Neural progenitor cell (in vitro differentiated cells): ENCODE data around the gene FNDC8. TPM values are rescaled to one million over a fixed set of nuclear protein-coding genes. Genes with fewer than 3 reads are reported as not detected.
A peak's percentile ranks its signal among the peaks of the same experiment; 100 is the strongest.
"Not testable (repeated sequence)": the region's sequence is repeated elsewhere in the genome, so short reads cannot be mapped to it uniquely, and the experiment has no call there.

ENCODE experiments used
- DNase-seq: peaks from one replicate; pipeline ENCODE4 v3.0.0-alpha.2; 2016; ENCODE audit warnings: low spot score
- H2AFZ ChIP-seq: fragments of 200-600 bp; sonication (generic); replicated peaks from 2 replicates; pipeline ENCODE4 v1.6.1; 2016; ENCODE audit warnings: antibody characterized with exemption
- H3F3A ChIP-seq: fragments of 200-600 bp; sonication (generic); 2 replicates; pipeline ENCODE4 v1.6.1; 2016; ENCODE audit warnings: antibody characterized with exemption, low read depth
- H3K27ac ChIP-seq: fragments of 200-600 bp; sonication (generic); 2 replicates; pipeline ENCODE4 v1.5.1; 2016; ENCODE audit warnings: mild to moderate bottlenecking
- H3K27me3 ChIP-seq: fragments of 200-600 bp; sonication (generic); 2 replicates; pipeline ENCODE4 v1.6.1; 2016; ENCODE audit warnings: mild to moderate bottlenecking, moderate library complexity
- H3K36me3 ChIP-seq: fragments of 200-600 bp; sonication (generic); 2 replicates; pipeline ENCODE4 v1.5.1; 2016
- H3K4me1 ChIP-seq: fragments of 200-600 bp; sonication (generic); 2 replicates; pipeline ENCODE4 v1.6.1; 2016; ENCODE audit warnings: mixed run types
- H3K4me2 ChIP-seq: fragments of 200-600 bp; sonication (generic); 2 replicates; pipeline ENCODE4 v1.6.1; 2016
- H3K4me3 ChIP-seq: fragments of 200-600 bp; sonication (generic); 2 replicates; pipeline ENCODE4 v1.5.1; 2016
- H3K79me2 ChIP-seq: fragments of 200-600 bp; sonication (generic); 2 replicates; pipeline ENCODE4 v1.6.1; 2016; ENCODE audit warnings: low read depth
- H3K9ac ChIP-seq: fragments of 200-600 bp; sonication (generic); 2 replicates; pipeline ENCODE4 v1.6.1; 2016
- H3K9me3 ChIP-seq: fragments of 200-600 bp; sonication (generic); 2 replicates; pipeline ENCODE4 v1.5.1; 2016; ENCODE audit warnings: low read depth
- H4K20me1 ChIP-seq: fragments of 200-600 bp; sonication (generic); 2 replicates; pipeline ENCODE4 v1.6.1; 2016; ENCODE audit warnings: low read depth
- H3K27ac Mint-ChIP-seq: 3 replicates; pipeline ENCODE4 v1.8.0; 2021; ENCODE audit warnings: mixed read lengths
- H3K27me3 Mint-ChIP-seq: 2 replicates; pipeline ENCODE4 v1.8.0; 2022; ENCODE audit warnings: low read depth, mild to moderate bottlenecking, inconsistent platforms, moderate library complexity, mixed read lengths; ENCODE audit not compliant: insufficient read depth
- H3K36me3 Mint-ChIP-seq: 3 replicates; pipeline ENCODE4 v1.8.0; 2021; ENCODE audit warnings: mixed read lengths
- H3K4me1 Mint-ChIP-seq: 3 replicates; pipeline ENCODE4 v1.8.0; 2021; ENCODE audit warnings: mixed read lengths
- H3K4me3 Mint-ChIP-seq: 3 replicates; pipeline ENCODE4 v1.8.0; 2021; ENCODE audit warnings: mild to moderate bottlenecking, moderate library complexity, mixed read lengths
- H3K9me3 Mint-ChIP-seq: 3 replicates; pipeline ENCODE4 v1.8.0; 2020; ENCODE audit warnings: mixed read lengths
- CTCF ChIP-seq: fragments of 200-600 bp; sonication (generic); IDR thresholded peaks from 2 replicates; pipeline ENCODE4 v1.5.1; 2017; ENCODE audit warnings: antibody characterized with exemption, mild to moderate bottlenecking
- EZH2 ChIP-seq: fragments of 200-600 bp; sonication (generic); IDR thresholded peaks from 2 replicates; pipeline ENCODE4 v1.6.1; 2017; ENCODE audit warnings: antibody characterized with exemption, mild to moderate bottlenecking, moderate library complexity
- EZH2phosphoT487 ChIP-seq: fragments of 200-600 bp; sonication (generic); IDR thresholded peaks from 2 replicates; pipeline ENCODE4 v1.6.1; 2017; ENCODE audit warnings: antibody characterized with exemption
- total RNA-seq: library from RNA; depleted of rRNA; stranded (reverse); fragments of >200 nt; gene quantifications from 2 replicates; pipeline ENCODE4 v1.2.3, GENCODE V29; 2015; ENCODE audit warnings: low replicate concordance

The FNDC8 gene
- total RNA-seq, 1 donor from 2014 or later: not detected

DNA sequence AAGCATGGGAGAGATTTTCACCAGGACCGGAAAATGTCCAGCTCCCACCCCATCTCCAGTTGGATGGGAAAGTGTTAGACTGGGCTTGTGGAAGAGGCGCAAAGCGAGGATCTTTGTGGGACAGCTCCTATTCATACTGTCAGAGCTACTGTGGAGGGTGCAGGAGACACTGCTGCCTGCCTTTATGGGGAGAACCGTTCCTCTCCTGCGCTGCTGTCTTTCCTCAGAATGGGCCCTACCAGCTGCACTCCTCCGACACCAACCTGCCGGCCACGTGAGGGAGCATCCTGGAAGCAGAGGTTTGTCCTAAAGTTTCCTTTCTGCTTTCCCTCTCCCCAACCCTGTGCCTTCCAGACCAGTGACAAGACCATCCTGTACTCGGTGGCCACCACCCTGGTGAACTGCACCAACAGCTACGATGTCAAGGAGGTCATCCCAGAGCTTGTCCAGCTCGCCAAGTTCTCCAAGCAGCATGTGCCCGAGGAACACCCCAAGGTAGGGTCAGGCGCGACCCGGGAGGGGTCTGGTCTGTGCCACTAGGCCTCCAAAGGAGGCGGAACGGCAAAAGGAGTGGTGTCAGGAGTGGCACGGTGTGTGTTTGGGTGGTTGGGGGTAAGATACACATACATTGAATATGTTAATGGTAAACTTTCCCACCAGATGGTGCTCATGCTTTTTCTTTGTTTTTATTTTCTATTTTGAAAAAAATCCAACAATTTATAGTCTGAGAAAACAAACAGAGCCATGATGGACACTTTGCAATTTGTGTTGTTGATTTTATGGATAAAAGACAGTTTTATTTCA lies 49.8 kb downstream of the FNDC8 start:
- H3K27ac Mint-ChIP-seq: no peak overlapping the region
- H3K4me3 ChIP-seq: no peak overlapping the region
- H3K9me3 Mint-ChIP-seq: no peaks in the 10 kb centered on the region
- H3K27me3 ChIP-seq: no peaks in the 10 kb centered on the region
- H3K4me1 ChIP-seq: no peaks in the 10 kb centered on the region
- no peaks in the 10 kb centered on the region for H3K79me2 ChIP-seq
- H3K27ac ChIP-seq: no peak overlapping the region
- no peak overlapping the region for H2AFZ ChIP-seq
- no peak for DNase-seq
- no peaks in the 10 kb centered on the region for H3K36me3 ChIP-seq
- H3K4me2 ChIP-seq: no peak overlapping the region
- H3K9me3 ChIP-seq: no peaks in the 10 kb centered on the region
- no peaks in the 10 kb centered on the region for H3F3A ChIP-seq
- peak; percentile 15 for TF ChIP-seq CTCF
- no peak for TF ChIP-seq EZH2
- no peaks in the 10 kb centered on the region for H4K20me1 ChIP-seq
- H3K9ac ChIP-seq: no peak overlapping the region
- H3K4me1 Mint-ChIP-seq: no peaks in the 10 kb centered on the region
- H3K27me3 Mint-ChIP-seq: peaks cover 4% of the 10 kb centered on the region
- no peak overlapping the region for H3K4me3 Mint-ChIP-seq
- H3K36me3 Mint-ChIP-seq: no peaks in the 10 kb centered on the region

DNA sequence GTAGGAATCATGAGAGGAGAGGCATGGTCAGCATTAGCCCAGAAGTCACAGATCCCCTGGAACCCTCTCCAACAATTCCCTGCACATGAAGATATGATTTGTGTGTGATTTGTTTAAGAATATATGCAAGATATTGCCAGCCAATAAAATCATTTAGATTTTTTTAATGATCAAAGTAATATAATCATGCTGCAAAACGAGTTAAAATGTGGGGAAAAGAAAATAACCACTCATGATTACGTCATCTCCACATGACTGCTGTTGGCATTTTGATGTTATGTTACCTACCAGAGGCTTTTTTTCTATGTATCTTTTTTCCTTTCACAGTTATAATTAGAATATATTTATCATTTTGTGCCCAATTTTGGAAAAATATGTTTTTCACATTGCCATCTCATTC lies 50.4 kb downstream of the FNDC8 start:
- Histone ChIP-seq H3K36me3 (no peaks in the 10 kb centered on the region), H3K4me1 (no peaks in the 10 kb centered on the region)

DNA sequence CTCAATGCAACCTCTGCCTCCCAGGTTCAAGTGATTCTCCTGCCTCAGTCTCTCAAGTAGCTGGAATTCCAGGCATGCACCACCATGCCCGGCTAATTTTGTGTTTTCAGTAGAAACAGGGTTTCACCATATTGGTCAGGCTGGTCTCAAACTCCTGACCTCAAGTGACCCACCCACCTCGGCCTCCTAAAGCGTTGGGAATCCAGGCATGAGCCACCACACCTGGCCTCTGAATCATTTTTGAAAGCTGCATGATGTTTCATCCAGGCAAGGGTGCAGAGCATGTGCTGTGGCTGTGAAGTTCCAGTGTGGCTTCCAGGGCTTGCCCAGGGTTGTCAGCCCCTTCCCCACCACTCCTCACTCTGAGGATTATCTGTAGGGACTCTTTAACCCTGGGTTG lies 50.9 kb downstream of the FNDC8 start:
- not testable (repeated sequence) for H2AFZ ChIP-seq, H3K9ac ChIP-seq, H3K4me3 ChIP-seq, H3K9me3 Mint-ChIP-seq, H3K36me3 Mint-ChIP-seq, H3K27ac Mint-ChIP-seq, H3K4me1 Mint-ChIP-seq, H4K20me1 ChIP-seq, H3K27me3 Mint-ChIP-seq, H3K4me1 ChIP-seq, H3K27me3 ChIP-seq, H3F3A ChIP-seq, H3K36me3 ChIP-seq, H3K27ac ChIP-seq, DNase-seq, H3K9me3 ChIP-seq, H3K4me2 ChIP-seq, H3K4me3 Mint-ChIP-seq, H3K79me2 ChIP-seq

More for the DNA sequence above, 50.4 kb downstream of the FNDC8 start:
- no peaks in the 10 kb centered on the region for H3K36me3 Mint-ChIP-seq
- DNase-seq: no peak
- Histone ChIP-seq H2AFZ (no peak overlapping the region), H3K4me2 (no peak overlapping the region), H3F3A (no peaks in the 10 kb centered on the region), H3K79me2 (no peaks in the 10 kb centered on the region), H4K20me1 (no peaks in the 10 kb centered on the region), H3K27me3 (no peaks in the 10 kb centered on the region), H3K9me3 (no peaks in the 10 kb centered on the region), H3K27ac (no peak overlapping the region), H3K9ac (no peak overlapping the region), H3K4me3 (no peak overlapping the region)
- no peak overlapping the region for H3K27ac Mint-ChIP-seq
- TF ChIP-seq EZH2: no peak
- no peak for TF ChIP-seq CTCF
- TF ChIP-seq EZH2phosphoT487: no peak
- H3K4me1 Mint-ChIP-seq: no peaks in the 10 kb centered on the region
- H3K4me3 Mint-ChIP-seq: no peak overlapping the region
- H3K27me3 Mint-ChIP-seq: peaks cover 4% of the 10 kb centered on the region
- no peaks in the 10 kb centered on the region for H3K9me3 Mint-ChIP-seq

DNA sequence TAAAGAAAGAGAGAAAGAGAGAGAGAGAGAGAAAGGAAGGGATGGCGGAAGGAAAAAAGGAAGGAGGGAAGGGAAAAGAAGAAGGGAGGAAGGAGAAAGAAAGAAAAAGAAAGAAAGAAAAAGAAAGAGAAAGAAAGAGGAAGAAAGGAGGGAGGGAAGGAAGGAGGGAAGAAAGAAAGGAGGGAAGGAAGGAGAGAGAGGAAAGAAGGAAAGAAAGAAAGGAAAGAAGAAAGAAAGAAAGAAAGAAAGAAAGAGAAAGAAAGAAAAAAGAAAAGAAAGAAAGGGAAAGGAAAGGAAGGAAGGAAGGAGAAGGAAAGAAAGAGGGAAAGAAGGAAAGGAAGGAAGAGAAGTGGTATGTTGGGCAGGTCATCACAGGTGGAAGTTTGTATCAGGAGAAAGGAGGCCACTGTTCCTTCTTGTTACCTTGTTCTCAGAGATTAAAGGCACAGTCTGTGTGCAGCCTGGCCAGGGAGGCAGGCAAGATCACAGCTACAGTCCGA lies 53.5 kb downstream of the FNDC8 start:
- Histone ChIP-seq H3K9me3 (no peaks in the 10 kb centered on the region), H4K20me1 (no peaks in the 10 kb centered on the region), H3K4me3 (no peak overlapping the region), H3K9ac (no peak overlapping the region), H3K36me3 (no peaks in the 10 kb centered on the region), H3K4me2 (no peak overlapping the region), H3K27me3 (no peaks in the 10 kb centered on the region), H3K27ac (no peak overlapping the region), H3F3A (no peaks in the 10 kb centered on the region), H3K79me2 (no peaks in the 10 kb centered on the region), H2AFZ (no peak overlapping the region), H3K4me1 (no peaks in the 10 kb centered on the region)
- Mint-ChIP-seq H3K27me3 (peaks cover 6% of the 10 kb centered on the region), H3K36me3 (no peaks in the 10 kb centered on the region), H3K4me3 (no peak overlapping the region), H3K4me1 (no peaks in the 10 kb centered on the region), H3K9me3 (peaks cover 2% of the 10 kb centered on the region), H3K27ac (peak overlapping the region; percentile 59)
- TF ChIP-seq EZH2phosphoT487 (no peak), EZH2 (no peak), CTCF (no peak)
- no peak for DNase-seq
